Hepatic stellate cell (primary cell): ENCODE results near the gene INKA1.

Experiments used
- DNase-seq: peaks from one replicate; pipeline ENCODE4 v3.0.0; 2011; ENCODE audit warnings: low spot score

The INKA1 gene

DNA sequence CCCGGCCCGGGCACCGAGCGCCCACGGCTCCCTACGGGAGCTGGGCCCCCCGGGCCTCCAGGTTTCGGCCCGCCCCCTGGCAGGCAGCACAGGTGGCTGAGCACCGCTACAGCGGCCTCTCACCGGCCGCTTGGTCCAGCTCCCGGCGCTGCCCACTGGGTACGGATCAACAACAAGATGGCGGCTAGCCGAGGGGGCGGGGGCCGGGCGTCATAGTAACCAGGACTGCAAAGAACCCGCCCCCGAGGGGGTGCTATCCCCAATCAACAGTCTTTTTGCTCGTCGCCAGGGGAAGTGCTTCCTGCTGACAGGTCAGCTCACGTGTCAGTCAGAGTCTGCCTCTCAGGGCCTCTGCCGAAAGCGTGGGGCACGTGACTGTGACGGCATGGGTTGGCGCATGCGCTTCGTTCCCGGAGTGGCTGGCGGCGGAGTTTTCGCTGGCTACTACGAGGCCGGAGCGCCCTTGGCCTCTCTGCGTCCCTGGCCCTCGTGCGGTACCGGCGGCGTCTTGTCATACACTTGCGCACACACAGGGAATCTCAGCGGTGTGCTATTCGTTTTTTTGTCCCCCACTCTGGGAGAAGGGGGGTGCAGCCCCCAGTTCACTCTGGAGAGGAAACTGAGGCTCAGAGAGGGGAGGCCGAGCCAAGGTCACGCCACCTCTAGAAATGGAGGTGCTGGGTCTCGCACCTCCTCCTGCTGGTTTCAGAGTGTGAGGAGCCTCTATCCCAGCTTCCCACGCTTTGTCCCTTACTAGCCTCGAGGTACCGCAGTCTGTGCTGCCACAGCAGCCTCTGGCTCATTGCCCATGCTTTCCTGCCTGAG, 16.5 kb upstream of the INKA1 start, which contains the start of gene IP6K1:
TSS of gene IP6K1 (minus strand) at position 186 of the 825 bp plus-strand sequence. CDS start 38,502 bp downstream, outside the sequence.
- DNase-seq = peak; percentile 100

DNA sequence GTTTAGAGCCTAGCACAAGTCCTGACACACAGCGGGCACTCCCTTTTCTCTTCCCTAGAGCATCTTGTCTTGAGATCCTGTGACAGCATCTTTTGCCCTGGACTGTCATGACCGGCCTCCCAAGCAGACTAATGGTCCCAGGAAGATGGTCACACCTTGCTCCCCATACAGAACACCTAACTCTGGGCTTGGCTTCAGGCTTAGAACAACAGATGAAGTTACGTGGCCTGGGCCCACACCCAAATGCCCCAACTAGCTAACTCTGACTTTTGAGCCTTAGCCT, 15.9 kb upstream of the INKA1 start:
- peak; percentile 6 for DNase-seq

DNA sequence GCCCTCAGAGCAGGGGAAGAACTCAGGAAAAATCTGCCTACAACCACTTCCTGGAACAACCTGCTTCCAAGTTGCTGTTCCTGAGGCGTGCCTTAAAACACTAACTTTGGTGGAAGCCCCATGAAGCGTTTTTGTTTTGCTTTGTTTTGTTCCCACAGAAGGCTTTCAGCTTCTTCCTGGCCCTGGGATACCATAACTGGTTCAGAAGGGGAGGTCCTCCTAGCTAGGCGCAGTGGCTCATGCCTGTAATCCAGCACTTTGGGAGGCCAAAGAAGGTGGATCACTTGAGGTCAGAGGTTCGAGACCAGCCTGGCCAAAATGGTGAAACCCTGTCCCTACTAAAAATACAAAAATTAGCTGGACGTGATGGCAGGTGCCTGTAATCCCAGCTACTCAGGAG, 15.5 kb upstream of the INKA1 start:
- DNase-seq = no peak

DNA sequence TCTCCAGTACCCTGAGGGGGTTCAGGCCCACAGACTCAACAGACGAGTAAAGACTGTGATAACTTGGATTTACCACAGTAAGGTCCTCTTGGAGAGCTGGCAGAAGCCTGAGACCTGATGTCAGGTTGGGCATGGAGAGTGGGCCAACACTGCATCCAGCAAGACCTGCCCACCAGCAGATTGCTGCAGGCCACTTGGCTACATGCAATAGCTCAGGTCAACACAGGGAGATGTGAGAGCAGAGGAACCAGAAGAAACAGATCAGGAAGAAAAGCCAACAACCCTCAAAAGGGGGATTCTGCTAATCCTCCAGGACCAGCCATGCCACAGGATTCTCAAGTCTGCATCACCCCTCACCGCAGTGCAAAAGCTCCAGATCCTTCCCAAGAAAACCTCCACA, 15.0 kb upstream of the INKA1 start:
- no peak for DNase-seq

DNA sequence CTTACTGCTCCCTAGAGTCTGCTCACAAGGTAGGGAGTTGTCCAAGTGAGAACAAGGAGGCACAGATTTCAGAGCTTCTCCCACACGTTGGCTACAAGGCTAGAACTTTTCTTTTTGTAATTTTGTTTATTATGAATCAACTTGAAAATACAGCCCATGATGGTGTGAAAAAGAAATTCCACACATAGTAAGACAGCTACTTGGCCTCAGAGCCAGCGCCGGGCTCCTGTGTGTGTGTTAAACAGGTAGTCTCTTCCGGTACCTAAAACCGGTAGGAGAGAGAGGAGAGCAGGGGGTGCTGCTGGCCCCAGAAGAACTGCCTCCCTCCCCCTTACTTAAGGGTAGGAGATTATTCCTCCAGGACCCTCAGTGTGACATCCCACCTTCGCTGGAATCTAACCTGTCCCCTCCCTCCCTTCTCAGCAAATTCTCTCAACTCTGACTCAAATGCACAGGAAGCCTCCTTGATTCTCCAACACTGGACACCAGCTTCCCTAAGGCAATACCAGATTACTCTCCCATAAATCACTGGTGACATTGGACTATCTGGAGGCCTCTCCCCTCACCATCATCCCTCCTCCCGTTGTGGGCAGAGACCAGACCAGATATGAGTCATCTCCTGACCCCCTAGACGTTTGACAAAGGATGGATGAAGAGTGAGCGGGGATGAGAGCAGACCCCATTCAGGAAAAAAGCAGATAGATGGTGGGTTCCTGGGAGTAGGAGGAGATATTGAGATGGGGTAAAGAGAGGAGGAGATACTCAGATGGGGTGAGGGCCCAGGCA, 12.2 kb upstream of the INKA1 start:
- DNase-seq = no peak

DNA sequence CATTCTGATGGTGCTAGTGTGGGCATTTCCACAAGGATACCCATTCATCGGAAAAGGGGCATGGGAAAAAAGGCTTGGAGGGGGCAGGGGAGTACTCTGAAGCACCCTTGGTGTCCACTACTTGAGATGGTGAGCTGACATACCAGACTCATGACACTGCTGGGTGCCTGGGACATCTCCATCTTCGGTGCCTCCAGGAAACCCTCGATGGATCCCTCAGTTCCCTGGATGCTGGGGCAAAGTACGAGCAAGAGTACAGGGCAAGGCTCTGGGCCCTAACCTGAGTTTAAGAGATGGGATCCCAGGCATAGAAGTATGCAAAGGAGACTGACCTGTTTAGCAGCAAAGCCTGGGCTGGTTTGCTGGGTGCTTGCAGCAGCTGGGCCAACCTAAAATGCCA, 11.5 kb upstream of the INKA1 start:
- no peak for DNase-seq

DNA sequence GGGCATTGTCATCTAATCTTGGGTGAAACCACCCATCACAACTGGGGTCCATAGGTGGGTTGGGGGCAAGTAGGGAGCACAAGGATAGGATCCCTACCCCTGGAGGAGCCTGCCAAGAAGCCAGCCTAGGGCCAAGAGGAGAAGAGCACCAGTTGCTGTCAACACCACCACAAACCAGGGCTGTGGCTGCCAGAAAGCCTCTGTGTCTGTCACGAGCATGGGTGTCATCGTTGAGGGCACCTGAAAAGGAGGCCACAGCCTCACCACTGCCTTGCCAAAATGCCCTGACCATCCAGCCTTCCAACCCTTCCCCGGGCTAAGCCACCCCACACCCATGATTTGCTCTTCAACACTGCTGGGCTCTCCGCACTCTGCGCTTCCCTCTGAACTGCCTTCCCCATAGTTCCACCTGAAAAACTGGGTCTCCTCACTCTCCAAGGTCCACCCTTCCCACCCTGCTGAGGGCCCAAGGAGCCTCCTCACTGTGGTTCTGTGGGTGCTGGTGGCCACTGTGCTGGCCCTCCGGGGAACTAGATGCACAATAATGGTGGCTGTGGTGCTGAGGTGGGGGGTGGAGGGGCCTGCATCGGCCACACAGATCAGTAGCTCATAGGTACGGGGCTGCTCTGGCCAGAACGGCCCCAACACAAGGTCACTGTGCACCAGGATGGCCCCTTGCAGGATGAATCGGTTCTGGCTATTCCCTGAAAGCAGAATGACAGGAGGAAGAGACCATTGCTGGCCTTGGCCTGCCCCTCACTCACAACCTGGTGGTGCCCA, 10.5 kb upstream of the INKA1 start:
- DNase-seq = no peak

DNA sequence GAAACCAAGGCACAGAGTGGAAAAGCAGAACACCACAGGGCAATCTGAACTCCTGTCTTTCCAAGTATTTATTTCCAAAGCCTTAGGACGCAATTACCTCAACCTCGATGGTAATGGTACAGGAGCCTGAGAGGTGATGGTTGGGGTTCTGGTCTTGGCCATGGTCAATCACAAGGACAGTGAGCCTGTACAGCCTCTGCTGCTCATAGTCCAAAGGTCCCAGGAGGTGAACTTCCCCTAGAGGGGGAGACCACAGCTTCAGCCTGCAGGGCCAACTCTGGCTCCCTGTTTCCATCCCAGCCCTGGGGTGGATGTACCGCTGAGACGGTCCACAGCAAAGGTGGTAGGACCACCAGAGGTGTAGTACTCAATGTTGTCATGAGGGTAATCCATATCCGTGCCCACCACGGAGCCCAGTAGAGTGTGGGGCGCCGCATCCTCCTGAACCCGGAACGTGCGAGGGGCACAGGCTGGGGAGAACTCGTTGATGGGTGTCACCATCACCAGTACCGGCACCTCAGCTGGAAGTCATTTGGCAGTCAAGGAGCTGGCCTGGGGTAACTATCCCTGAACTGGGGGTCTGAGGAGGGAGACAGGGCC, 9.5 kb upstream of the INKA1 start:
- no peak for DNase-seq

DNA sequence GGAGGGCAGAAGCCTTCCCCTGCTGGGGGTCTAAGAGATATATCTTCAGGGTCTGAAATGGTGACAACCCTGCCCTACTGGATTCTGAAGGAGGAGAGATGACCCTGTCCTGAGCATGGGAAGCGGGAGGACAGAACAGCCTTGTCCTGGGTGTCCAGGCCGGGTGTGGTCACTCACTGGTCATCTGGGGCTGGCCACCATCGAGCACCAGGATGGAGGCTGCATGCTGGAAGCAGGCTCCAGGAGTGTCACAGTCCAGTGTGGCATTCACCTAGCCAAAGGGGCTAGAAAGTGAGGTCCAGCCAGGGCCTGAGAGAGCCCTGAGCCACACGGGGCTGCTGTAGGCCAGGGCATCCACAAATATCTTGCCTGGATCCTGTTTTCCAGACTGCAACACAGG, 8.6 kb upstream of the INKA1 start:
- no peak for DNase-seq

DNA sequence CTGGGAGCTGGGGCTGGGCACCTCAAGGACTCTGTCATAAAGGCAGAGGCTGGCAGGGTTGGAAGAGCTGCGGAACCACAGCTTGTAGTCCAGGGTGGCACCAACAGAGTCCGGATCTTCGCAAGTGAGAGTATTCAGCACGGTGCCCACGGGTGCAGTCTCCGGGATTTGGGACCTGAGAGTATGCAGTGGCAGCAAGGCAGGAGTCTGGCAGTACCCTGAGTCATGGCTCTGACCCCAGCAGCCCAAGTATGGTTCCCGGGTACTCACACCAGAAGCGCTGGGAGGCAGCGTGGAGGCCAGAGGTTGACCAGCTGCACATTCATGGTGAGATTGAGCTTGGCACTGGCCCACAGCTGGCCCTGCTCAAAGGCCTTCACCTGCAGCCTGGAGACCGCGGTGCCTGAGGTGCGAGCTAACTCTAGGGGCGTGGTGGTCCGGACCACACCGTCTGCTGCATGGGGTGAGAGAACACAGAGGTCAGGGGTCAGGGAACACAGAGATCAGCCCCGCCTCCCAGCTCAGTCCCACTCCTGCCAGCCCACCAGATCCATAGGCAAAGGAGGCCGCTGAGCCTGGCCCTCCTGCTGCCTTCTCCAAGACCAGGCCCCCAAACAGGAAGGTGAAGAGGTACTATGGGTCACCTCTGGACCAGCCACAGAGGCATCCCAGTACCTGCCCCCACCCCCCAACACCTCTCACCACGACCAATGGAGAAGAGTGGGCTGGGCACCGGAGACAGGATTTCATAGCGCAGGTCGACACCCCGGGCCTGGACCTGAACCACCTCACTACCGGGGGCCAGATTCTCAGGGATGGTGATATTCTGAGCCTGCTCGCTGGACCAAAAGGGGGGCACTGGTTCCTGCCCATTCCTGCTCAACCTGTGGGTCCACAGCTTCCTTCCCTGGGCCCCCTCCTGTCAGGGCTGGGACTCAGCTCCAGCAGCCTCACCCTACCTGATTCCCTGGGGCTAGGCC, 7.8 kb upstream of the INKA1 start:
- DNase-seq = no peak

DNA sequence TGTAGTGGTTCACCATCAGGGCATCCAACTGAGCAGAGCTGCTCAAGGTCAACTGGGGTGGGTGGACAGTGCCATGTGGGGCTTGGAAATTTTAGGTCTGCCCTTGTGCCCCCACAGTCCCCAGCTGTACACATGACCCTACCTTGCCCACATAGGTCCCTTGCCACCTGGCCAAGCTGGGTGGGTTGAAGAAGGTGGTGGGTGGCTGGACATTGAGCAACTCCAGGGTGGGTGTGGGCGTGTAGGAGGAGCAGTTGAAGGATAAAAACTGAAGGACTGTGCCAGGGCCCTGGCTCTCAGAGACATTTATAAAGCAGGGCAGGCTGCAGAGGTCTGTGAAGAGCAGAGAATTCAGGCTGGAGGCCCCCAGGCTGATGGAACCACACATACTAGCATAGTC, 4.0 kb upstream of the INKA1 start:
- no peak for DNase-seq

DNA sequence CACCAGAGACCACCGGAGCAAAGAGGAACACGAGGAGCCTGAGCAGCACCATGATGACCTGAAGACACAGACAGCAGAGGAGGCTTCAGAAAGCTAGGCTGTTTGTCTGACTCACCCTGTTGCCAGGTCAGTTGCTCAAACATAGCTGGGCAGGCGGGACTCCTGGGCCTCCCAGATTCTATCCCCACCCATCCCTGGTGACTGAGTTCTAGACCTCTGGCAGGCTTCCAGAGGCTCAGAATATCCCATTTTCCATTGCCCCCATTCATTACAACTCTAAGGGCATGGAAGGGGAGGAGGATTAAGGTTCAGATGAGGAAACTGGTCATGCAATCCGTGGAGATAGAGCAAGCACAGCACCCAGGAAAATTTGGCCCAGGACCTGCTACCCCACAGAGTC, 3.3 kb upstream of the INKA1 start, which contains the start of gene CDHR4:
TSS of gene CDHR4 (minus strand) at position 113 of the 400 bp plus-strand sequence. CDS start at position 52, 61 bp downstream.
- DNase-seq = peak; percentile 96

DNA sequence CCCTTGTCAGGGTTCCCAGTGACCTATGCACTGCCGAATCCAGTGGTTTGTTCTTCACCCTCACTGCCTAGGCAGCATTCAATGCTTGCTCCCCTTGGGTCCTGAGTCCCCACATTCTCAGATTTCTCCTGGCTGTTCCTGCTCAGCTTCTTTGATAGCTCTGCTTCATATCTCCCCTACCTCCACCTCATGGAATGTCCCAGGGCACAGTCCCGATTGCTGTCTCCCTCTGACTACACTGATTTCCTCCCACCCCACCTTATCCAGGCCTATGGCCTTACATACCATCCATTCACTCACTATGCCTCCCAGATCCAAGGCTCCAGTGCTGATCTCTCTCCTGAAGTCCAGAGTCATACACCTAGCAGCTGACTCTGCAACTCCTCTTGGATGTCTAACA, 1.9 kb upstream of the INKA1 start:
- no peak for DNase-seq

DNA sequence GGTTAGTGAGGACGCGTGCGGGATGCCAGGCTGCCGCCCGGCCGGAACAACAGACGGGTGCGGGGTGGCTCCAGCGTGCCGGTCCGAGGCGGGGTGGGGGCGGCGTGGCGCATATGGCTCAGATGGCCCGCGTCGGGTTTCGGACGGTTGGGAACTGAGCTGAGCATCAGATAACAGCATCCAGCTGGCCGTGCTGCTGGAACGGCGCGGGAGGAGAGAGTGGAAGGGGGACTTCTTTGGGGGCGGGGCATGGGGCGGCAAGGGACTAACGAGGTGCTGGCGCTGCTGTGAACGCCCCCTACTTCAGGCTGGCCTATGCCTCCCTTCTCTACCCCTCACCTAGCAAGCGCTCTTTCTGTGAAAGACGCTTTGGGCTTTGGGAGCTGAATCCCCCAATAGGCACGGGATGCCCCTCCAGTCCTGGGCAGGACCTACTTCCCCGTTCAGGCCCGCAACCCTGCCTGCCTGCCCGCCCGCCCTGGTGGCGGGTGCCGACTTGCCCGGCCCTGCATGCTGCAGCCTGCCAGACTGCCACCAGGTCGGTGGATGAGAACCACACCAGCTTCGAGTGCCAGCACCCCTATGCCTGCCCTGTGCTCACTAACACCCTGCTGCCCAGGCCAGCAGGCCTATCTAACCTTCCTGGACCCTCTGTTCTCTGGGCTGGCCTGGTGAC, 542 bp downstream of the INKA1 start:
- peak; percentile 67 for DNase-seq

DNA sequence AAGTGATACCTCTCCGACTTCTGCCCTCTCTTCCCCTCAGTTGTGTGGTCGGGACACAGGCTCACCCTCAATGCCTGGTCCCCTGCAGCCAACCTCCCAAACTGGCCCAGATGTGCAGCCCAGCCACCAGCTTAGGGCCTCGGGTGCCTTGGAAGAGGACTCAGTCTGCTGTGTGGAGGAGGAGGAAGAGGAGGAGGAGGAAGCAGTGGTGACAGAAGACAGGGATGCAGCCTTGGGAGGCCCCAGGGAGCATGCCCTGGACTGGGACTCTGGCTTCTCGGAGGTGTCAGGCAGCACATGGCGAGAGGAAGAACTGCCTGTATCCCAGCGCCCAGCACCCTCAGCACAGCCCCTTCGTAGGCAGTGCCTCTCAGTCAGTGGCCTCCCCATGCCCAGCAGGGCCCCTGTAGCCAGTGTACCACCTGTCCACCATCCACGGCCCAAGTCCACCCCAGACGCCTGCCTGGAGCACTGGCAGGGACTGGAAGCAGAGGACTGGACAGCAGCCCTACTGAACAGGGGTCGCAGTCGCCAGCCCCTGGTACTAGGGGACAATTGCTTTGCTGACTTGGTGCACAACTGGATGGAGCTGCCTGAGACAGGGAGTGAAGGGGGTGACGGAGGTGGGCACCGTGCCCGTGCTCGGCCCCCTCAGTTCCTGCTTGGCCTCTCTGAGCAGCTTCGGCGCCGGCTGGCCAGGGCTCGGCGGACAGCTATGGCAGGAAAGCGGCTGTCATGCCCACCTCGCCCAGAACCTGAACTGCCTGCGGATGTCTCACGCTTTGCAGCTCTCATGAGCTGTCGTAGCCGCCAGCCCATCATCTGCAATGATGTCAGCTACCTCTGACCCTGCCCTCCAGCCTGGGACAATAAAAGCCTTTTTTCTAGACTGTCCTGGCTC, 1.3 kb downstream of the INKA1 start:
- DNase-seq = no peak

DNA sequence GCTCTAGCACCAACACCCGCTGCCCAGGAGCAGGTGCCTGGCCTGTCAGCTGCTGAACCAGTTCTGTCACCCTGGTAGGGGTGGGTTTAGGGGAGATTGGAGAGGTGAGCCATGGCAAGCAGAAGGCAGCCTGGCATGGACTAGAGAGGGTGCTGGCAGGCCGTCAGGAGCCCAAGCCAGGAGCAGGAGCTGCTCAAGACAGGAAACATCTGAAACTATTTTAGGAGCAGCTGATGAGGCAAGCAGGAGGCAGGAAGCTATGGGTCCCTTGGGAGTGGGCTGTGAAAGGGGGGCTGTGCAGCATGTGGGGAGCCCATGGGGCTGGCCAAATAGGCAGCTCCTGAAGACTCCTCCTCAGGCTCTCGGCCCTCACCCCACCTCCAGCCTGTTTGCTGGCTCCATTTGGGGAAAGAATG, 2.3 kb downstream of the INKA1 start:
- DNase-seq = peak; percentile 95

DNA sequence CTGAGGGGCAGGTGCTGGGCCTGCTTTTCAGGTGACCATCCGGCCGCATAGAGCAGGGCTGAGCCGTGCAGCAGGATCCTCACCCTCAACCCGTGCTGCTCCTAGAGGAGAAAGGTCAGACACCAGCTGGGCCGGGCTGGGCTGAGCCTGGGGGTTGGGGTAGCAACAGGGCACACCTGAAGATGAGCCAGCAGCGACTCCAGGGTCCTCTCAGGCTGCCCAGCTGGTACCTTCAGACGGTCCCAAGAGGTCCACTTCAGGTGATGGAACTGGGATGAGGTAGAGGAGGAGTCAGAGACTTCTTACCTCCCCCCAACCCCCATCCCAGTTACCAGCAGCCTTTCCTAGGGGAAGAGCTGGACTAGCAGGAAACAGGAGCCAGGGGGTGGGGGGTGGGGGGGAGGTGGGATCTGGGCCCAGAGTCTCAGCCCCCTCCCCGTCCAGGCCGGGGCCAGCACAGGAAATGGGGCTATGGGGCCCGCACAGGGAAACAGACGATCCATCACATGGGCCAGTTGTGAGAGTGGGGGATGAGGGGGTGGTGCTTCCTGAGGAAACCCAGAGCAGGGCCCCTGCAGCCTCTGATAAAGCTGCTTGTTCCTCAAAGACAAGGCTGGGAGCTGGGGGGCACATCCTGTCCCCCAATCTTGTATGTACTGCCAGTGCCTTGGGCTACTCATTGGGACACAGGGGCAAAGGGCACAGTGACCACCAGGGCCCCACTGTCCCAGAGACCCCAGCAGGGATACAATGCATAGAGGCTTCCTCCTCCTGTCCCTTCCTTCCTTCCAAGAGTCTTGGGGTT, 3.0 kb downstream of the INKA1 start:
- DNase-seq = no peak

DNA sequence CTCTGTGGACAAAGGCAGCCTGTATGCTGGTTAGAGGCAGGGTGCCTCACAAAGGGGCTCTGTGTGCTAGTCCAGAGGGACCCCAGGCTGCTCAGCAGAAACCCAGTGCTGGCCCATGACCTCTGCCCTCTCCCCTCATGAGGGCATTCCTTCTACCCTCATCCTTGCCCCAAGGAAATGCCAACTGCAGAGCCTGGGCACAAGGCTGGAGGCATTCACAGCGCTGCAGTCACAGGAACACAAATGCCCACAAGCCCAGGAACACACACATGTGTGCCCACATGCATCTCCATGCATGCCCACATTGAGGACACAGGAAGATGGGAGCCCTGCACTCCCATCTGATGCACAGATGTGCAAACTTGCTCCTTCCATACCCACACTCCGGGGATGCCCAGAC, 3.8 kb downstream of the INKA1 start:
- DNase-seq = no peak
